GM12875 (cell line): ENCODE results near the gene TTLL6.
A peak's percentile ranks its signal among the peaks of the same experiment; 100 is the strongest.
"Not testable (repeated sequence)": the region's sequence is repeated elsewhere in the genome, so short reads cannot be mapped to it uniquely, and the experiment has no call there.

Experiments used
- H3K4me3 ChIP-seq: one replicate; pipeline ENCODE4 v1.5.1; 2011; ENCODE audit warnings: low read depth, low read length, control low read depth
- TF ChIP-seq, protein P1 (sequence below): IDR thresholded peaks from 2 replicates; pipeline ENCODE4 v1.5.1; 2011; ENCODE audit warnings: low read depth, mild to moderate bottlenecking, control low read depth, inconsistent platforms, low read length, moderate library complexity, borderline replicate concordance; ENCODE audit not compliant: insufficient read depth

TTLL6 gene

DNA sequence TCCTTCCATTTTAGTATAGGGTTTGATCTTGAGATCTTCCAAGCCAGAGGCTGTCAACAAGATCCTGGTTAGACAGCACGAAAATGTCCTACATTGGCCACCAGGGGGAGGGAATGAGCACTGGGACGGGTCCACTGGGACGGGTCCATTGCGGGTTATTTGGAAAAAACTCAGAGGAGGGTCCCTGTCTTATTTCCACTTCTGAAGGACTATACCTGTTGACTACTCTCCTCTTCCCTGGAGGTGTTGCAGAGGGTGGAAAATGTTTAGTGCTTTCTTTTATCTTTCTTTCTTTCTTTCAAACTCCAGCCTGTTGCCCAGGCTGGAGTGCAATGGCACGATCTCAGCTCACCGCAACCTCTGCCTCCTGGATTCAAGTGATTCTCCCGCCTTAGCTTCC is 2.5 kb downstream of the TTLL6 start:
- H3K4me3 ChIP-seq: no peak overlapping the region
- TF ChIP-seq, protein P1, sequence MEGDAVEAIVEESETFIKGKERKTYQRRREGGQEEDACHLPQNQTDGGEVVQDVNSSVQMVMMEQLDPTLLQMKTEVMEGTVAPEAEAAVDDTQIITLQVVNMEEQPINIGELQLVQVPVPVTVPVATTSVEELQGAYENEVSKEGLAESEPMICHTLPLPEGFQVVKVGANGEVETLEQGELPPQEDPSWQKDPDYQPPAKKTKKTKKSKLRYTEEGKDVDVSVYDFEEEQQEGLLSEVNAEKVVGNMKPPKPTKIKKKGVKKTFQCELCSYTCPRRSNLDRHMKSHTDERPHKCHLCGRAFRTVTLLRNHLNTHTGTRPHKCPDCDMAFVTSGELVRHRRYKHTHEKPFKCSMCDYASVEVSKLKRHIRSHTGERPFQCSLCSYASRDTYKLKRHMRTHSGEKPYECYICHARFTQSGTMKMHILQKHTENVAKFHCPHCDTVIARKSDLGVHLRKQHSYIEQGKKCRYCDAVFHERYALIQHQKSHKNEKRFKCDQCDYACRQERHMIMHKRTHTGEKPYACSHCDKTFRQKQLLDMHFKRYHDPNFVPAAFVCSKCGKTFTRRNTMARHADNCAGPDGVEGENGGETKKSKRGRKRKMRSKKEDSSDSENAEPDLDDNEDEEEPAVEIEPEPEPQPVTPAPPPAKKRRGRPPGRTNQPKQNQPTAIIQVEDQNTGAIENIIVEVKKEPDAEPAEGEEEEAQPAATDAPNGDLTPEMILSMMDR: peak; percentile 80

DNA sequence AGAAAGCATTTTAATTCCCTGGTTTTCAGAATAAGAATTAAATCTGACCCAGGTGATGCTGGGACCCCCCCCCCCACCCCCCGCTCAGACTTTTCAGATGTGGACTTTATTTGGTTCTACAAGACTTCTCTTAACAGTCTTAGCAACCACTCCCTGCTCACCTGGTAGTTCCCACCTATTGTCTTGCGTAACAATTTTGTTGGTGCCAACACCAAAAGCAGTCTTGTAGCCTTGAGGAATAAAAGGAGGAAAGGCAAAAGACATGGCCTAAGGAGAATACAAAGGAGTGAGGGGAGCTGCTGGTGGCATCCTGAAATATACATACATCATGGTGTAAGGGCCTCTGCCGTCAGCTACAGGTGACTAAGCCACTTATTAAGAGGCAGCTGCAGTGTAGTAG is 5.0 kb downstream of the TTLL6 start:
- no peak overlapping the region for H3K4me3 ChIP-seq
- TF ChIP-seq, protein P1: no peak

DNA sequence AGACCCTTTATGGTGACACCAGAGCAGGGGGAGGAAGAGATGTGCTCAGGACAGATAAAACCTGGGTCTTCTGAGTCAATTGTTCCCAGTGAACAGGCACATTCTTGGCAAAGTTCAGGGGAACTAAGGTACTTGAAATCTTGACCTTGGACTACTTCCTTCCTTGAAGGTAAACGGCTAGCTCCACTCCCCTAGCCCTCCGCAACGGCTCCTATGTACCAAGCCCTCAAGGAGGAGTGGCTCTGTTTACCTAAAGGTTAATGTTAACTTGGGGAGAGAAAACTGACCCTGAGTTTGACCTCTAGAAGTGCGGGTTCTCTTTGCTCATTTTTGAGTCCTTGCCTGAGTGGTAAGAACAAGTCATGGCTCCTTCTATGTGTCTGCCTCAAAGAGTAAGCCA is 7.8 kb downstream of the TTLL6 start:
- TF ChIP-seq, protein P1: no peak
- H3K4me3 ChIP-seq: no peak overlapping the region

DNA sequence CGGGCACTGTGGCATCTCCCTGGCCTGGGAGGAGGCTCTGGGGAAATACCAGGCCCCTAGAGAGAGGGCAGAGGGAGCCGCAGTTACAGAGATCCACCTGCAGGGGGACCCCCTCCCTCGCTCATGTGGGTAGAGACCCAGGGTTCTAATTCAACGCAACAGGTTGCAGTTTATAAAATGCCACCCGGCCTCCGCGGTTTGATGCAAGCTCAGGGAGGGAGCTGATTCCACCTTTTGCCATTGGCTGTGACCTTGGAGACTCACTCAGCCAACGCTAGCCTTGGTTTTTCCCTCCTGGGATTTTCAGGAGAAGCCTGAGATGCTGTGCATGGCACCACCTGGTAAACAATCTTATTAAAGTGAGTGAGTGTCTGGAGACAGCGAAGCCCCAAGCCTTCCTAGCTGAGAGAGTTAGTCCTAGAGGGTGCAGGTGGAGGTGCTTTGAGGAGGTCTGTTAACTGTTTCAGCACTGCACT is 12.1 kb downstream of the TTLL6 start:
- TF ChIP-seq, protein P1: peak; percentile 93
- H3K4me3 ChIP-seq: no peak overlapping the region

DNA sequence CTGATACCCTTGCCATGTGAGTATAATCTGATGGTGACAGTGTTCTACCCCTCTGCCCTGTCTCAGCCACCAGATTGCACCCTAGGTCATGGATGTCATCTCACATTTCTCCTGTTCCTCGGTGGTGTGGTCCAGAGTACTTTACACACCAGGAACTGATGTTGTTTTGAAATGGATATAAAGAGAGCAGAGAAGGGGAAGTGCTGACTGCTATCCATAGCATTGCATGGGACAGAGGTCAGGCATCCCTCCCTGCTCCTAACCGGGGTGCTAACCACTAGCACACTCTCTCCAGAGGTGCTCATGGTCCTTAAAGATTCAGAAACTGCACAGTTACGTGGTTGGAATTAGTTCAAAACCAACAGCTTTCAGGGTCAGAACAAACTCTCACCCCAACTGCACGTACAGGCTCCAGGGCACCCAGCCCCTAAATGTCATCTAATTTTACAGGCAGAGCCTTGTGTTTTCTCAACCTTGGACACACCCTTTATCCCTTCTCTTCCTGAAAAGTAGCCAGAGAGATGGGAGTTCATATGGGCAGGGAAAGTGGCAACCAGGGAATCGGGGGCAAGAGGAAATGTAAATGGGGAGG is 16.3 kb downstream of the TTLL6 start:
- TF ChIP-seq, protein P1: no peak
- H3K4me3 ChIP-seq: no peak overlapping the region

DNA sequence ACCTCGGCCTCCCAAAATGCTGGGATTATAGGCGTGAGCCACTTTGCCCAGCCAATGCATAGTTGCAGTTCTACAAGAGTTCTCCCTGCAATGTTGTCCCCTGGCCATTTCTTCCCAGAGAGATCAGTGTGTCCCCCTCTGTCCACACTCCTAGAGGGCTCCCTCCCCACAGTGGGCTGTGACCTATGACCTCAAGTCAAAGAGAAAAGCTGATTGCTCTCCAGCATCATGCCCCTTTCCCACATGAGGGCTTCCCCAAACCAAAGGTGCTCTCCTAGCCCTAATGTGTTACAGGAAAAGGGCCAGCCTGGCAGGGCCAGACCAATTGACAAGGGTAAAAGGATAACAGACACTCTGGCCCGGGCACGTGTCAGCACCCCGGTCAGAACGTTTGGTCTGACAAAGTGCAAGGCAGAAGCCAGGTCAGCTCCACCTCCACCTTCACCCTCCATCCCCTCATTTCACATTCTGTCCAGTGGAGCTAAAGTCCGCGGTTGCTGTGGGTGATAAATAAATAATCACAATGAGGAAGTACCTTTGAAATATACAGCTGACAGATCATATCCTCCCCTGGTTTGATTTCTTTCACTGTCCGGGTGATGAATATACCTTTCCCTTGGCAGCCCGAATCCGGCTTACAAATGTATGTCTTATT is 17.8 kb downstream of the TTLL6 start:
- H3K4me3 ChIP-seq: no peak overlapping the region
- TF ChIP-seq, protein P1: no peak

DNA sequence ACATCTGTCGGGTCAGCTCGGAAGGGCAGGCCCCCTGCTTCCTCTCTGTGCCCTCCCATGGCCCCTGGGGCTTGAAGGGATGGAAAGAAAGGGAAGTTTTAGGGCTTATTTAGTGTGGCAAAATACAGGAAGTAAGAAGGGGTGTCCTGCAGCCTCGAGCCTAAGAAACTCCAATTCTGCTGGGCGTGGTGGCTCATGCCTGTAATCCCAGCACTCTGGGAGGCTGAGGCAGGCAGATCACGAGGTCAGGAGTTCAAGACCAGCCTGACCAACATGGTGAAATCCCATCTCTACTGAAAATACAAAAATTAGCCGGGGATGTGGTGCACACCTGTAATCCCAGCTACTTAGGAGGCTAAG is 20.9 kb downstream of the TTLL6 start:
- not testable (repeated sequence) for H3K4me3 ChIP-seq
